OCI-LY7 (cell line): ENCODE measurements around the gene PPP3CA. TPM values are rescaled to one million over a fixed set of nuclear protein-coding genes. Genes with fewer than 3 reads are reported as not detected.

Experiments used
- BruUV-seq: library from RNA; stranded (reverse); fragments of 400-500 nt; replicated peaks from 2 replicates; lab custom pipeline; 2021; lab: Mats Ljungman, UMichigan
- CTCF ChIA-PET: fragments of 300-600 bp; sonication (Branson Sonifier 250); formaldehyde crosslinking; loops from one replicate; lab custom pipeline; 2022; ENCODE audit warnings: antibody characterized with exemption; ENCODE audit not compliant: unreplicated experiment; lab: Charles Lee
- POLR2A ChIA-PET: fragments of 300-600 bp; sonication (Branson Sonifier 250); formaldehyde crosslinking; loops from one replicate; lab custom pipeline; 2022; ENCODE audit warnings: antibody characterized with exemption; lab: Charles Lee
- DNase-seq: peaks from one replicate; pipeline ENCODE4 v3.0.0-alpha.2; 2015; ENCODE audit warnings: low spot score
- H2AFZ ChIP-seq: fragments of 200-600 bp; sonication (generic), shearing (Covaris generic); 2 replicates; pipeline ENCODE4 v1.6.1; 2014; ENCODE audit warnings: mild to moderate bottlenecking, antibody characterized with exemption, low read length, moderate library complexity
- H3K27ac ChIP-seq: fragments of 200-600 bp; sonication (generic); 2 replicates; pipeline ENCODE4 v1.5.1; 2014; ENCODE audit warnings: mixed run types, low read depth, mild to moderate bottlenecking, moderate library complexity, low read length, inconsistent platforms; ENCODE audit not compliant: poor library complexity, severe bottlenecking
- H3K36me3 ChIP-seq: fragments of 200-600 bp; sonication (generic); 2 replicates; pipeline ENCODE4 v1.6.1; 2014; ENCODE audit warnings: mild to moderate bottlenecking, antibody characterized with exemption, low read length, moderate library complexity, mixed read lengths; ENCODE audit not compliant: insufficient read depth
- H3K4me1 ChIP-seq: fragments of 200-600 bp; sonication (generic); 2 replicates; pipeline ENCODE4 v1.5.1; 2014; ENCODE audit warnings: mild to moderate bottlenecking, low read length; ENCODE audit not compliant: insufficient read depth, poor library complexity, severe bottlenecking
- H3K4me2 ChIP-seq: fragments of 200-600 bp; sonication (generic); 2 replicates; pipeline ENCODE4 v1.6.1; 2014; ENCODE audit warnings: mild to moderate bottlenecking, low read length
- H3K4me3 ChIP-seq: fragments of 200-600 bp; sonication (generic); 2 replicates; pipeline ENCODE4 v1.5.1; 2014; ENCODE audit warnings: mild to moderate bottlenecking, low read depth, low read length; ENCODE audit not compliant: poor library complexity, severe bottlenecking
- H3K79me2 ChIP-seq: fragments of 200-600 bp; sonication (generic); 2 replicates; pipeline ENCODE4 v1.6.1; 2016; ENCODE audit warnings: low read depth, mild to moderate bottlenecking, low read length, moderate library complexity, mixed read lengths; ENCODE audit not compliant: insufficient read depth
- H3K9me2 ChIP-seq: fragments of 200-600 bp; sonication (generic); 2 replicates; pipeline ENCODE4 v1.6.1; 2016; ENCODE audit warnings: mild to moderate bottlenecking, low read length, mixed read lengths; ENCODE audit not compliant: insufficient read depth
- H3K9me3 ChIP-seq: fragments of 200-600 bp; sonication (generic); 2 replicates; pipeline ENCODE4 v1.6.1; 2014; ENCODE audit warnings: mild to moderate bottlenecking, mixed run types, low read length, mixed read lengths
- H4K20me1 ChIP-seq: fragments of 200-600 bp; sonication (generic); 2 replicates; pipeline ENCODE4 v1.6.1; 2014; ENCODE audit warnings: mild to moderate bottlenecking, antibody characterized with exemption, low read length, moderate library complexity, mixed read lengths; ENCODE audit not compliant: insufficient read depth
- CTCF ChIP-seq: fragments of 200-600 bp; sonication (generic); conservative IDR thresholded peaks from 2 replicates; pipeline ENCODE4 v1.5.1; 2014; ENCODE audit warnings: mild to moderate bottlenecking, antibody characterized with exemption, low read length, moderate library complexity, mixed read lengths
- EZH2phosphoT487 ChIP-seq: fragments of 200-600 bp; sonication (generic); IDR thresholded peaks from 2 replicates; pipeline ENCODE4 v1.6.1; 2018; ENCODE audit warnings: low read depth, borderline replicate concordance, mild to moderate bottlenecking, mixed run types, antibody characterized with exemption, low read length, moderate library complexity, mixed read lengths
- intact Hi-C: fragments of 100-400 bp; cut with micrococcal nuclease; formaldehyde crosslinking; loops from one replicate; pipeline ENCODE4 v1.10.0; 2022; ENCODE audit not compliant: unreplicated experiment
- total RNA-seq, 2 experiments: library from RNA; depleted of rRNA in 1 of 2; stranded (reverse); fragments of >200 nt in 1 of 2; shearing (Covaris generic) in 1 of 2; gene quantifications; 2 replicates each; pipeline ENCODE4 v1.2.3, GENCODE V29; 2014 to 2022

Gene PPP3CA
- total RNA-seq, 2 experiments from 2014 or later, result 9.2 to 13.6 TPM

GRCh38 chr4:101328063-101328602, 19.2 kb downstream of the PPP3CA start:
- Histone ChIP-seq H4K20me1 (0 out of 2 replicates have a peak, but pooled peaks cover 6% of the 10 kb centered on the region), H3K79me2 (no peaks in the 10 kb centered on the region), H3K36me3 (no peaks in the 10 kb centered on the region), H3K9me3 (no peaks in the 10 kb centered on the region), H2AFZ (no peak overlapping the region), H3K27ac (no peak overlapping the region), H3K9me2 (no peaks in the 10 kb centered on the region), H3K4me3 (no peak overlapping the region), H3K4me1 (peaks cover 9% of the 10 kb centered on the region), H3K4me2 (peak overlapping the region; percentile 37)
- no TSS peak for BruUV-seq
- POLR2A ChIA-PET, result interaction anchor here (0.7 to 0.9 kb wide), 2 partner anchors 13 to 1708 kb away, joined by 3 read pairs; no protein-coding TSS in a partner anchor
- intact Hi-C loops, result no loop called here
- CTCF ChIA-PET, result no interaction called here
- DNase-seq, result no peak
- TF ChIP-seq EZH2phosphoT487 (no peak), CTCF (no peak)

- Histone ChIP-seq H3K4me3 (no peak overlapping the region), H3K4me1 (peaks cover 9% of the 10 kb centered on the region), H3K27ac (no peak overlapping the region), H4K20me1 (0 out of 2 replicates have a peak, but pooled peaks cover 9% of the 10 kb centered on the region), H3K4me2 (no peak overlapping the region), H3K9me2 (no peaks in the 10 kb centered on the region), H3K36me3 (no peaks in the 10 kb centered on the region), H3K9me3 (no peaks in the 10 kb centered on the region), H2AFZ (no peak overlapping the region), H3K79me2 (no peaks in the 10 kb centered on the region)
- ChIA-PET CTCF (no interaction called here), POLR2A (interaction anchor here (0.7 to 1.8 kb wide), 5 partner anchors 10 to 1226 kb away, joined by 3 to 6 read pairs (median 5); no protein-coding TSS in a partner anchor)
- BruUV-seq, result no TSS peak
- intact Hi-C loops, result no loop called here
- no peak for DNase-seq
- TF ChIP-seq EZH2phosphoT487 (no peak), CTCF (no peak)
These were observed 20.8 kb downstream of the PPP3CA start for GRCh38 chr4:101326576-101326975.

GRCh38 chr4:101322743-101323142, 24.6 kb downstream of the PPP3CA start:
- Histone ChIP-seq H3K36me3 (no peaks in the 10 kb centered on the region), H2AFZ (no peak overlapping the region), H3K27ac (no peak overlapping the region), H3K4me3 (no peak overlapping the region), H3K79me2 (no peaks in the 10 kb centered on the region), H3K9me2 (no peaks in the 10 kb centered on the region), H3K4me2 (no peak overlapping the region), H4K20me1 (0 out of 2 replicates have a peak, but pooled peaks cover 13% of the 10 kb centered on the region), H3K9me3 (no peaks in the 10 kb centered on the region), H3K4me1 (no peaks in the 10 kb centered on the region)
- no peak for DNase-seq
- BruUV-seq, result no TSS peak
- TF ChIP-seq CTCF (no peak), EZH2phosphoT487 (no peak)
- POLR2A ChIA-PET, result interaction anchor here (0.7 kb wide), 1 partner anchor 179 kb away, joined by 4 read pairs; no protein-coding TSS in a partner anchor
- intact Hi-C loops, result no loop called here
- CTCF ChIA-PET, result no interaction called here
